K562 (cell line): ENCODE data around the gene CHD1L. TPM values are rescaled to one million over a fixed set of nuclear protein-coding genes. Genes with fewer than 3 reads are reported as not detected.
A peak's percentile ranks its signal among the peaks of the same experiment; 100 is the strongest.

Source experiments
- ATAC-seq: fragments of 200-7000 bp; cut with Tn5 transposase; 3 replicates; pipeline ENCODE4 v1.9.1; 2020; ENCODE audit warnings: moderate library complexity
- BruUV-seq: library from RNA; stranded (reverse); fragments of 400-500 nt; replicated peaks from 2 replicates; lab custom pipeline; 2021; lab: Mats Ljungman, UMichigan
- CTCF ChIA-PET: fragments of 300-600 bp; formaldehyde crosslinking; extraction: SDS; loops from one replicate; lab custom pipeline; 2021; ENCODE audit warnings: low intra/inter-chr PET ratio; lab: Yijun Ruan, JAX
- POLR2A ChIA-PET: fragments of 300-600, 350-650 bp; sonication (Branson Sonifier 250); formaldehyde crosslinking; extraction: SDS; loops from one replicate; lab custom pipeline; 2021; ENCODE audit warnings: antibody characterized with exemption, inconsistent platforms; lab: Yijun Ruan, JAX
- DNase-seq, 4 experiments: peaks; one replicate each; pipeline versions ENCODE4 v3.0.0 to v3.0.0-alpha.2; 2011 to 2018; ENCODE audit warnings: low spot score in 3 of 4, mixed read lengths in 3 of 4; ENCODE audit errors: extremely low read depth in 1 of 4
- FAIRE-seq: peaks from 2 replicates; lab custom pipeline; 2011; peaks lifted over from hg19 to GRCh38; lab: Jason Lieb, UNC
- H2AFZ ChIP-seq: 2 replicates; pipeline ENCODE4 v1.6.0; 2011; ENCODE audit warnings: low read depth, low read length, control low read depth, inconsistent platforms
- H3K27ac ChIP-seq: fragments of 200-600 bp; 3 replicates; pipeline ENCODE4 v1.8.0; 2011; ENCODE audit warnings: low read depth, mild to moderate bottlenecking, control low read depth, inconsistent platforms, low read length, moderate library complexity, mixed read lengths; ENCODE audit errors: extremely low read depth
- H3K27me3 ChIP-seq, 2 experiments: fragments of 300-600 bp in 1 of 2; 2 replicates in 1 of 2; 3 replicates in 1 of 2; pipeline versions ENCODE4 v1.6.0 to v1.8.0; 2011; ENCODE audit warnings: inconsistent platforms in 2 of 2, low read length in 2 of 2, mild to moderate bottlenecking in 1 of 2, mixed read lengths in 1 of 2, moderate library complexity in 1 of 2; ENCODE audit not compliant: control insufficient read depth in 2 of 2, insufficient read depth in 2 of 2
- H3K36me3 ChIP-seq: fragments of 300-600 bp; 3 replicates; pipeline ENCODE4 v1.8.0; 2011; ENCODE audit warnings: mild to moderate bottlenecking, low read length, inconsistent platforms; ENCODE audit not compliant: control insufficient read depth, insufficient read depth
- H3K4me1 ChIP-seq, 2 experiments: fragments of 200-600 bp in 1 of 2; replicated peaks in 1 of 2; 2 replicates in 1 of 2; 3 replicates in 1 of 2; pipeline versions ENCODE4 v1.5.1 to v1.8.0; 2011; ENCODE audit warnings: inconsistent platforms in 2 of 2, low read length in 2 of 2, mild to moderate bottlenecking in 1 of 2, mixed read lengths in 1 of 2, moderate library complexity in 1 of 2; ENCODE audit not compliant: control insufficient read depth in 2 of 2, insufficient read depth in 2 of 2
- H3K4me2 ChIP-seq: 2 replicates; pipeline ENCODE4 v1.6.1; 2011; ENCODE audit warnings: low read length, control low read depth, inconsistent platforms, mixed read lengths; ENCODE audit not compliant: insufficient read depth
- H3K4me3 ChIP-seq: fragments of 200-600 bp; sonication (generic), shearing (Covaris generic); 2 replicates; pipeline ENCODE4 v1.5.1; 2016; ENCODE audit warnings: control low read depth, inconsistent platforms
- H3K79me2 ChIP-seq: fragments of 200-600 bp; 3 replicates; pipeline ENCODE4 v1.8.0; 2011; ENCODE audit warnings: low read length, inconsistent platforms; ENCODE audit not compliant: control insufficient read depth, insufficient read depth
- H3K9ac ChIP-seq, 2 experiments: 2 replicates each; pipeline versions ENCODE4 v1.6.0 to v1.6.1; 2011; ENCODE audit warnings: low read depth in 2 of 2, low read length in 2 of 2, control low read depth in 1 of 2, inconsistent platforms in 1 of 2, mild to moderate bottlenecking in 1 of 2, mixed read lengths in 1 of 2; ENCODE audit not compliant: insufficient read depth in 1 of 2
- H3K9me1 ChIP-seq: one replicate; pipeline ENCODE4 v1.6.0; 2011; ENCODE audit warnings: inconsistent platforms, mild to moderate bottlenecking, low read length, moderate library complexity; ENCODE audit not compliant: control insufficient read depth, insufficient read depth
- H3K9me3 ChIP-seq: replicated peaks from 2 replicates; pipeline ENCODE4 v1.5.1; 2011; ENCODE audit warnings: low read depth, low read length, inconsistent platforms; ENCODE audit not compliant: control insufficient read depth, insufficient read depth
- H4K20me1 ChIP-seq: replicated peaks from 2 replicates; pipeline ENCODE4 v1.6.1; 2011; ENCODE audit warnings: low read length, inconsistent platforms, mixed read lengths; ENCODE audit not compliant: control insufficient read depth, insufficient read depth
- BHLHE40 ChIP-seq: IDR thresholded peaks from 2 replicates; pipeline ENCODE4 v1.6.1; 2011; ENCODE audit warnings: low read length, improper control_type of control experiment
- BRF2 ChIP-seq: IDR thresholded peaks from 3 replicates; pipeline ENCODE4 v1.6.1; 2011; ENCODE audit warnings: borderline replicate concordance, mild to moderate bottlenecking; ENCODE audit not compliant: insufficient read length, insufficient read depth
- CEBPG ChIP-seq, 3 experiments: fragments of 200-800 bp in 1 of 3; sonication (Bioruptor generic) in 1 of 3; sonication (generic) in 1 of 3; formaldehyde crosslinking in 1 of 3; IDR thresholded peaks in 2 of 3; conservative IDR thresholded peaks in 1 of 3; 2 replicates each; pipeline versions ENCODE4 v1.6.1 to v1.8.0; 2016 to 2022; ENCODE audit warnings: missing compliant biosample characterization in 2 of 3, missing genetic modification characterization in 2 of 3, mild to moderate bottlenecking in 1 of 3, missing genetic modification reagents in 1 of 3
- DNMT1 ChIP-seq: fragments of 450-650 bp; IDR thresholded peaks from 2 replicates; pipeline ENCODE4 v1.6.1; 2016; ENCODE audit warnings: antibody characterized with exemption, mild to moderate bottlenecking
- HDGF ChIP-seq: fragments of 450-650 bp; IDR thresholded peaks from 2 replicates; pipeline ENCODE4 v1.6.1; 2016
- MAFK ChIP-seq: IDR thresholded peaks from 2 replicates; pipeline ENCODE4 v1.6.1; 2011; ENCODE audit warnings: low read length, improper control_type of control experiment
- MXD1 ChIP-seq: fragments of 250-450 bp; sonication (Bioruptor Pico); IDR thresholded peaks from 2 replicates; pipeline ENCODE4 v1.8.0; 2021; ENCODE audit warnings: borderline replicate concordance, mild to moderate bottlenecking, moderate library complexity; ENCODE audit not compliant: poor library complexity, severe bottlenecking
- SMARCA5 ChIP-seq: fragments of 450-650 bp; IDR thresholded peaks from 2 replicates; pipeline ENCODE4 v1.6.1; 2016
- SREBF2 ChIP-seq: sonication (generic); formaldehyde crosslinking; IDR thresholded peaks from 2 replicates; pipeline ENCODE4 v1.4.0; 2020; ENCODE audit warnings: mild to moderate bottlenecking, missing genetic modification reagents
- ZBTB11 ChIP-seq, 3 experiments: fragments of 200-800 bp in 1 of 3; fragments of 250-450 bp in 1 of 3; fragments of 450-650 bp in 1 of 3; sonication (Bioruptor Pico) in 1 of 3; sonication (Bioruptor generic) in 1 of 3; formaldehyde crosslinking in 1 of 3; IDR thresholded peaks; 2 replicates each; pipeline versions ENCODE4 v1.6.1 to v1.8.0; 2016 to 2022; ENCODE audit warnings: mild to moderate bottlenecking in 2 of 3, missing genetic modification characterization in 2 of 3, missing compliant biosample characterization in 1 of 3, moderate library complexity in 1 of 3
- ZNF408 ChIP-seq: fragments of 250-450 bp; sonication (Bioruptor Pico); IDR thresholded peaks from 2 replicates; pipeline ENCODE4 v1.4.0; 2020; ENCODE audit warnings: low read depth, mild to moderate bottlenecking, moderate library complexity
- ZSCAN29 ChIP-seq: fragments of 450-650 bp; IDR thresholded peaks from 2 replicates; pipeline ENCODE4 v1.6.1; 2017
- WGBS: fragments of 100-300 bp; shearing (Covaris generic); methylation state at CpG from one replicate; pipeline ENCODE4 v1.1.6; 2016; ENCODE audit warnings: low coverage, mixed read lengths; ENCODE audit not compliant: insufficient coverage; ENCODE audit errors: missing lambda C conversion rate; 5-methylcytosine and 5-hydroxymethylcytosine counted together
- in situ Hi-C: fragments of 300-500 bp; cut with MboI; formaldehyde crosslinking; loops from 4 replicates; pipeline ENCODE4 v1.15.0; 2018; ENCODE audit warnings: inconsistent platforms, mixed read lengths
- intact Hi-C: fragments of 100-400 bp; cut with micrococcal nuclease; formaldehyde crosslinking; loops from 2 replicates; pipeline ENCODE4 v1.14.2; 2022
- polyA plus RNA-seq, 8 experiments: library from polyadenylated mRNA; depleted of rRNA in 4 of 8; stranded (reverse) in 5 of 8; unstranded in 3 of 8; fragments of >200 nt; fragmentation: Nextera tagmentation in 2 of 8; fragmentation: Illumina TruSeq in 1 of 8; extraction: Ambion mirVana in 2 of 8; extraction: Trizol in 1 of 8; gene quantifications; 2 replicates each; pipeline versions ENCODE4 v1.2.1 to v1.2.3, GENCODE V29; 2011 to 2014; ENCODE audit warnings: inconsistent platforms in 1 of 8, missing spikeins in 1 of 8
- total RNA-seq, 7 experiments: library from RNA; depleted of rRNA in 6 of 7; stranded (reverse); fragments of >200 nt in 6 of 7; fragmentation: Illumina TruSeq in 2 of 7; extraction: Trizol in 2 of 7; gene quantifications; 2 replicates each; pipeline versions ENCODE4 v1.2.1 to v1.2.3, GENCODE V29; 2011 to 2021; ENCODE audit warnings: low replicate concordance in 1 of 7

Gene CHD1L
- total and polyA plus RNA-seq, 9 of the 15 experiments (the other 6 are each of a cell fraction or from before 2014, with no cell fraction given) = 25.0 to 93.3 (median 59.1) TPM

GRCh38 chr1:147260956-147261355, 18.5 kb downstream of the CHD1L start:
- WGBS = 96% methylated on average over 4 of the region's 4 CpGs

More at GRCh38 chr1:147260956-147261355, 18.5 kb downstream of the CHD1L start:
- H3K27me3 ChIP-seq = no peaks in the 10 kb centered on the region
- peaks cover 28% of the 10 kb centered on the region for H3K79me2 ChIP-seq
- no peak for DNase-seq
- H2AFZ ChIP-seq = no peak overlapping the region
- H3K27ac ChIP-seq = no peak overlapping the region
- no peaks in the 10 kb centered on the region for H4K20me1 ChIP-seq
- TF ChIP-seq BHLHE40 (no peak), DNMT1 (no peak), ZSCAN29 (no peak), SREBF2 (CRISPR knock-in tag) (no peak), MXD1 (CRISPR knock-in tag) (no peak), ZNF408 (no peak), HDGF (no peak), CEBPG (CRISPR knock-in tag; IDR thresholded peaks at IDR 0.05) (no peak), CEBPG (tag; conservative IDR thresholded peaks at IDR 0.05 in 1 of 2, IDR thresholded peaks at IDR 0.05 in 1 of 2) (no peak), ZBTB11 (CRISPR knock-in tag; IDR thresholded peaks at IDR 0.05) (no peak), SMARCA5 (no peak), BRF2 (no peak), MAFK (no peak)
- H3K9me3 ChIP-seq = no peaks in the 10 kb centered on the region
- no peak for FAIRE-seq
- no peaks in the 10 kb centered on the region for H3K4me1 ChIP-seq
- intact Hi-C loops (no loop called here), in situ Hi-C loops (no loop called here)
- H3K9ac ChIP-seq = no peak overlapping the region
- BruUV-seq = TSS peak; percentile 4
- peaks cover 94% of the 10 kb centered on the region for H3K36me3 ChIP-seq
- no peaks in the 10 kb centered on the region for H3K9me1 ChIP-seq
- ChIA-PET POLR2A (no interaction called here), CTCF (interaction anchor here (0.6 kb wide), 1 partner anchor 14 kb away, joined by 5 read pairs; no protein-coding TSS in a partner anchor)
- H3K4me2 ChIP-seq = no peak overlapping the region
- no peak overlapping the region for H3K4me3 ChIP-seq
- no peak for ATAC-seq
